NCI-H446 (cell line): ENCODE results near the gene CSTF2.
A peak's percentile ranks its signal among the peaks of the same experiment; 100 is the strongest.
"Not testable (repeated sequence)": the region's sequence is repeated elsewhere in the genome, so short reads cannot be mapped to it uniquely, and the experiment has no call there.

ENCODE experiments used
- DNase-seq, 2 experiments: peaks; one replicate each; lab custom pipeline; 2025; lab: John Stamatoyannopoulos, UW

CSTF2 gene

GRCh38 chrX:100819837-100820666 is at the start of gene CSTF2:
TSS of gene CSTF2 (plus strand) at chrX:100820391. CDS start at chrX:100820417, 26 bp downstream.
- peak; percentile 41 to 83 for DNase-seq

GRCh38 chrX:100796371-100796770 is 23.8 kb upstream of the CSTF2 start:
- not testable (repeated sequence) for DNase-seq

GRCh38 chrX:100797359-100797758 is 22.8 kb upstream of the CSTF2 start:
- no peak for DNase-seq

- no peak for DNase-seq
Observed at GRCh38 chrX:100798484-100799214, 21.5 kb upstream of the CSTF2 start.

GRCh38 chrX:100802843-100803242 is 17.3 kb upstream of the CSTF2 start:
- DNase-seq = no peak

- DNase-seq = no peak
Observed at GRCh38 chrX:100804780-100805179, 15.4 kb upstream of the CSTF2 start.

GRCh38 chrX:100808265-100808664 is 11.9 kb upstream of the CSTF2 start:
- not testable (repeated sequence) for DNase-seq

- DNase-seq = no peak
Observed at GRCh38 chrX:100812216-100813158, 7.7 kb upstream of the CSTF2 start.

- no peak for DNase-seq
Observed at GRCh38 chrX:100817340-100817739, 2.9 kb upstream of the CSTF2 start.

GRCh38 chrX:100819534-100819836 is 706 bp upstream of the CSTF2 start:
- DNase-seq = no peak

GRCh38 chrX:100829730-100830129 is 9.5 kb downstream of the CSTF2 start:
- no peak for DNase-seq

GRCh38 chrX:100830143-100830542 is 10.0 kb downstream of the CSTF2 start:
- no peak for DNase-seq

GRCh38 chrX:100830547-100830946 is 10.4 kb downstream of the CSTF2 start:
- no peak for DNase-seq

- DNase-seq = no peak
Observed at GRCh38 chrX:100831219-100831946, 11.2 kb downstream of the CSTF2 start.

- DNase-seq = no peak
Observed at GRCh38 chrX:100850317-100850716, 30.1 kb downstream of the CSTF2 start.

- DNase-seq = no peak
Observed at GRCh38 chrX:100852810-100853209, 32.6 kb downstream of the CSTF2 start.

- DNase-seq = no peak
Observed at GRCh38 chrX:100863326-100863864, 43.2 kb downstream of the CSTF2 start.

- DNase-seq = no peak
Observed at GRCh38 chrX:100864657-100865391, 44.6 kb downstream of the CSTF2 start.

- no peak for DNase-seq
Observed at GRCh38 chrX:100868273-100868672, 48.1 kb downstream of the CSTF2 start.

- no peak for DNase-seq
Observed at GRCh38 chrX:100870527-100870926, 50.3 kb downstream of the CSTF2 start.
